A549 (cell line): ENCODE measurements around the gene ARID3A. TPM values are rescaled to one million over a fixed set of nuclear protein-coding genes. Genes with fewer than 3 reads are reported as not detected.

Experiments used
- ATAC-seq, 2 experiments: fragments of 200-7000 bp in 1 of 2; fragments of >200 bp in 1 of 2; cut with Nextera tagmentation in 1 of 2; cut with Tn5 transposase in 1 of 2; 3 replicates each; pipeline versions ENCODE4 v1.8.0 to v1.9.1; 2018 to 2020; ENCODE audit warnings: mild to moderate bottlenecking in 1 of 2, moderate library complexity in 1 of 2
- CTCF ChIA-PET: fragments of 300-600 bp; sonication (Branson Sonifier 250); formaldehyde crosslinking; extraction: SDS; loops from one replicate; lab custom pipeline; 2021; ENCODE audit warnings: antibody characterized with exemption, inconsistent platforms; lab: Yijun Ruan, JAX
- POLR2A ChIA-PET: fragments of 350-600 bp; formaldehyde crosslinking; extraction: SDS; loops from one replicate; lab custom pipeline; 2021; ENCODE audit warnings: antibody characterized with exemption, inconsistent platforms; lab: Yijun Ruan, JAX
- DNase-seq, 2 experiments: peaks; one replicate each; pipeline versions ENCODE4 v3.0.0 to v3.0.0-alpha.2; 2011 to 2016; ENCODE audit warnings: low read depth in 1 of 2, low spot score in 1 of 2
- FAIRE-seq: peaks from 2 replicates; lab custom pipeline; 2011; peaks lifted over from hg19 to GRCh38; lab: Jason Lieb, UNC
- H3K27ac ChIP-seq, 2 experiments: fragments of >200 bp; sonication (Bioruptor Twin); formaldehyde crosslinking; 3 replicates each; pipeline ENCODE4 v1.5.1; 2016 to 2017
- H3K4me1 ChIP-seq: fragments of >200 bp; sonication (Bioruptor Twin); formaldehyde crosslinking; 3 replicates; pipeline ENCODE4 v1.6.1; 2016
- H3K4me2 ChIP-seq: fragments of >200 bp; sonication (Bioruptor Twin); formaldehyde crosslinking; 3 replicates; pipeline ENCODE4 v1.6.1; 2016
- H3K4me3 ChIP-seq: fragments of >200 bp; sonication (Bioruptor Twin); formaldehyde crosslinking; 3 replicates; pipeline ENCODE4 v1.5.1; 2016
- H3K9me3 ChIP-seq: fragments of >200 bp; sonication (Bioruptor Twin); formaldehyde crosslinking; 3 replicates; pipeline ENCODE4 v1.6.1; 2016
- ATOH8 ChIP-seq: fragments of 250-450 bp; sonication (Bioruptor Pico); IDR thresholded peaks from 2 replicates; pipeline ENCODE4 v1.5.0; 2020; ENCODE audit warnings: low read depth, mild to moderate bottlenecking, moderate library complexity
- CBX2 ChIP-seq: fragments of 200-600 bp; sonication (generic); IDR thresholded peaks from 2 replicates; pipeline ENCODE4 v1.6.1; 2016; ENCODE audit warnings: low read depth, mild to moderate bottlenecking, borderline replicate concordance
- CHD4 ChIP-seq: fragments of 200-600 bp; sonication (generic); IDR thresholded peaks from 2 replicates; pipeline ENCODE4 v1.6.1; 2016; ENCODE audit warnings: antibody characterized with exemption, mild to moderate bottlenecking, borderline replicate concordance
- E2F6 ChIP-seq: IDR thresholded peaks from 2 replicates; pipeline ENCODE4 v1.6.1; 2012; ENCODE audit warnings: low read depth, borderline replicate concordance
- EHMT2 ChIP-seq: fragments of 200-600 bp; sonication (generic); IDR thresholded peaks from 2 replicates; pipeline ENCODE4 v1.6.1; 2016; ENCODE audit warnings: antibody characterized with exemption, low read depth, mild to moderate bottlenecking, moderate library complexity
- FOSB ChIP-seq: fragments of 250-450 bp; sonication (Bioruptor Pico); IDR thresholded peaks from 2 replicates; pipeline ENCODE4 v1.5.0; 2020; ENCODE audit warnings: mild to moderate bottlenecking, moderate library complexity
- HEYL ChIP-seq: fragments of 250-450 bp; sonication (Bioruptor Pico); IDR thresholded peaks from 2 replicates; pipeline ENCODE4 v1.8.0; 2021; ENCODE audit warnings: mild to moderate bottlenecking, moderate library complexity
- HOXB5 ChIP-seq: fragments of 250-450 bp; sonication (Bioruptor Pico); IDR thresholded peaks from 2 replicates; pipeline ENCODE4 v1.5.0; 2020; ENCODE audit warnings: mild to moderate bottlenecking, moderate library complexity
- JUN ChIP-seq, 2 experiments: fragments of >200 bp; sonication (Bioruptor Twin); formaldehyde crosslinking; IDR thresholded peaks; 2 replicates in 1 of 2; 3 replicates in 1 of 2; pipeline ENCODE4 v1.6.1; 2016 to 2017
- JUNB ChIP-seq: fragments of >200 bp; sonication (Bioruptor Twin); formaldehyde crosslinking; IDR thresholded peaks from 2 replicates; pipeline ENCODE4 v1.6.1; 2016
- KDM1A ChIP-seq: fragments of 200-600 bp; sonication (generic); IDR thresholded peaks from 2 replicates; pipeline ENCODE4 v1.6.1; 2016; ENCODE audit warnings: low read depth, mild to moderate bottlenecking
- KDM5A ChIP-seq: fragments of 200-600 bp; sonication (generic); IDR thresholded peaks from 2 replicates; pipeline ENCODE4 v1.6.1; 2016; ENCODE audit warnings: antibody characterized with exemption, mild to moderate bottlenecking
- NPAS2 ChIP-seq: fragments of 250-450 bp; sonication (Bioruptor Pico); IDR thresholded peaks from 2 replicates; pipeline ENCODE4 v1.8.0; 2022; ENCODE audit warnings: mild to moderate bottlenecking, moderate library complexity, borderline replicate concordance
- PHF8 ChIP-seq: fragments of 200-600 bp; sonication (generic); IDR thresholded peaks from 2 replicates; pipeline ENCODE4 v1.6.1; 2016; ENCODE audit warnings: low read depth, mild to moderate bottlenecking, antibody characterized with exemption, moderate library complexity, borderline replicate concordance
- RAD21 ChIP-seq, 2 experiments: fragments of >200 bp in 1 of 2; sonication (Bioruptor Twin) in 1 of 2; formaldehyde crosslinking in 1 of 2; IDR thresholded peaks in 1 of 2; conservative IDR thresholded peaks in 1 of 2; 2 replicates in 1 of 2; 3 replicates in 1 of 2; pipeline ENCODE4 v1.6.1; 2012 to 2018; ENCODE audit warnings: inconsistent platforms in 1 of 2
- RNF2 ChIP-seq: fragments of 200-600 bp; sonication (generic); IDR thresholded peaks from 2 replicates; pipeline ENCODE4 v1.6.1; 2016; ENCODE audit warnings: low read depth, mild to moderate bottlenecking, antibody characterized with exemption, moderate library complexity, borderline replicate concordance
- TFCP2L1 ChIP-seq: fragments of 250-450 bp; sonication (Bioruptor Pico); IDR thresholded peaks from 2 replicates; pipeline ENCODE4 v1.5.0; 2021; ENCODE audit warnings: mild to moderate bottlenecking
- TP53 ChIP-seq: fragments of 250-450 bp; sonication (Bioruptor Pico); IDR thresholded peaks from 2 replicates; pipeline ENCODE4 v1.5.0; 2021; ENCODE audit warnings: mild to moderate bottlenecking, moderate library complexity
- USF2 ChIP-seq: fragments of 450-650 bp; IDR thresholded peaks from 2 replicates; pipeline ENCODE4 v1.6.1; 2014; ENCODE audit warnings: antibody characterized with exemption
- WGBS: methylation state at CpG from one replicate; pipeline ENCODE4 v1.1.6; 2017; ENCODE audit errors: missing lambda C conversion rate; 5-methylcytosine and 5-hydroxymethylcytosine counted together
- polyA plus RNA-seq, 4 experiments: library from polyadenylated mRNA; depleted of rRNA in 3 of 4; stranded (reverse); fragments of >200 nt; fragmentation: RNase III in 1 of 4; extraction: RNeasy Plus Mini Kit Qiagen cat#74134 plus additional on column Dnase treatment in 1 of 4; gene quantifications; 2 replicates in 3 of 4; 3 replicates in 1 of 4; pipeline ENCODE4 v1.2.3, GENCODE V29; 2011 to 2017
- TF ChIP-seq, protein P1 (sequence below): fragments of 150-350 bp; IDR thresholded peaks from 2 replicates; pipeline ENCODE4 v1.6.1; 2014; ENCODE audit warnings: low read depth, mild to moderate bottlenecking, low read length
- TF ChIP-seq, protein P2 (sequence below): fragments of 200-600 bp; sonication (generic); IDR thresholded peaks from 2 replicates; pipeline ENCODE4 v1.6.1; 2016; ENCODE audit warnings: antibody characterized with exemption, mild to moderate bottlenecking, moderate library complexity
- TF ChIP-seq, protein P3 (sequence below): fragments of >200 bp; sonication (Bioruptor Twin); formaldehyde crosslinking; IDR thresholded peaks from 2 replicates; pipeline ENCODE4 v1.6.1; 2016

ARID3A gene
- polyA plus RNA-seq, 2 of the 4 experiments (the other 2 are of a cell fraction) = 3.3 to 6.1 TPM

DNA sequence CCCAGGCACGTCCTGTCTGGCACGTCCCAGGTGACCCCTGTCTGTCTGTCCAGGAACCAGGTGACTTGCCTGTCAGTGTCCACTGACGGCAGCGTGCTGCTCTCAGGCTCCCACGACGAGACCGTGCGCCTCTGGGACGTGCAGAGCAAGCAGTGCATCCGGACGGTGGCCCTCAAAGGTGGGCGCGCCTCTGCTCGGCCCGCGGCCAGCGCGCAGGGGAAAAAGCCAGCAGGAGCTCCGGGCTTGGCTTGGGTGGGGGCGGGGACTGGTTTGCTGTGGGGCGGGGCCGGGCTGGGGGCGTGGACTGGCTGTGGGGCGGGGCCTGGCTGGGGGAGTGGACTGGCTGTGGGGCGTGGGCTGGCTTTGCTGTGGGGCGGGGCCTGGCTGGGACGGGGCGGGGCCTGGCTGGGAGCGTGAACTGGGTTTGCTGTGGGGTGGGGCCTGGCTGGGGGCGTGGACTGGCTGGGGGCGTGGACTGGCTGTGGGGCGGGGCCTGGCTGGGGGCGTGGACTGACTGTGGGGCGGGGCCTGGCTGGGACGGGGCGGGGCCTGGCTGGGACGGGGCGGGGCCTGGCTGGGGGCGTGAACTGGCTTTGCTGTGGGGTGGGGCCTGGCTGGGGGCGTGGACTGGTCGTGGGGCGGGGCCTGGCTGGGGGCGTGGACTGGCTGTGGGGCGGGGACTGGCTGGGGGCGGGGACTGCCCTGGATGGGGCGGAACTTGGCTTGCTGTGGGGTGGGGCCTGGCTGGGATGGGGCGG is 65.5 kb downstream of the ARID3A start:
- DNase-seq (peak in 1 of 2 experiments; percentile 75), ATAC-seq (peak; percentile 10 to 19; a peak in 3 of 6 replicates), FAIRE-seq (no peak)
- H3K4me1 ChIP-seq = peaks cover 7% of the 10 kb centered on the region; the same call in 2 of the 3 replicates
- TF ChIP-seq, protein P1, sequence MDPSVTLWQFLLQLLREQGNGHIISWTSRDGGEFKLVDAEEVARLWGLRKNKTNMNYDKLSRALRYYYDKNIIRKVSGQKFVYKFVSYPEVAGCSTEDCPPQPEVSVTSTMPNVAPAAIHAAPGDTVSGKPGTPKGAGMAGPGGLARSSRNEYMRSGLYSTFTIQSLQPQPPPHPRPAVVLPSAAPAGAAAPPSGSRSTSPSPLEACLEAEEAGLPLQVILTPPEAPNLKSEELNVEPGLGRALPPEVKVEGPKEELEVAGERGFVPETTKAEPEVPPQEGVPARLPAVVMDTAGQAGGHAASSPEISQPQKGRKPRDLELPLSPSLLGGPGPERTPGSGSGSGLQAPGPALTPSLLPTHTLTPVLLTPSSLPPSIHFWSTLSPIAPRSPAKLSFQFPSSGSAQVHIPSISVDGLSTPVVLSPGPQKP = no peak
- TF ChIP-seq USF2 = no peak
- TF ChIP-seq TP53 (CRISPR knock-in tag) = no peak
- TF ChIP-seq KDM1A = no peak
- no peak for TF ChIP-seq CHD4
- no peak for TF ChIP-seq EHMT2
- TF ChIP-seq HEYL (CRISPR knock-in tag) = no peak
- TF ChIP-seq, protein P2, sequence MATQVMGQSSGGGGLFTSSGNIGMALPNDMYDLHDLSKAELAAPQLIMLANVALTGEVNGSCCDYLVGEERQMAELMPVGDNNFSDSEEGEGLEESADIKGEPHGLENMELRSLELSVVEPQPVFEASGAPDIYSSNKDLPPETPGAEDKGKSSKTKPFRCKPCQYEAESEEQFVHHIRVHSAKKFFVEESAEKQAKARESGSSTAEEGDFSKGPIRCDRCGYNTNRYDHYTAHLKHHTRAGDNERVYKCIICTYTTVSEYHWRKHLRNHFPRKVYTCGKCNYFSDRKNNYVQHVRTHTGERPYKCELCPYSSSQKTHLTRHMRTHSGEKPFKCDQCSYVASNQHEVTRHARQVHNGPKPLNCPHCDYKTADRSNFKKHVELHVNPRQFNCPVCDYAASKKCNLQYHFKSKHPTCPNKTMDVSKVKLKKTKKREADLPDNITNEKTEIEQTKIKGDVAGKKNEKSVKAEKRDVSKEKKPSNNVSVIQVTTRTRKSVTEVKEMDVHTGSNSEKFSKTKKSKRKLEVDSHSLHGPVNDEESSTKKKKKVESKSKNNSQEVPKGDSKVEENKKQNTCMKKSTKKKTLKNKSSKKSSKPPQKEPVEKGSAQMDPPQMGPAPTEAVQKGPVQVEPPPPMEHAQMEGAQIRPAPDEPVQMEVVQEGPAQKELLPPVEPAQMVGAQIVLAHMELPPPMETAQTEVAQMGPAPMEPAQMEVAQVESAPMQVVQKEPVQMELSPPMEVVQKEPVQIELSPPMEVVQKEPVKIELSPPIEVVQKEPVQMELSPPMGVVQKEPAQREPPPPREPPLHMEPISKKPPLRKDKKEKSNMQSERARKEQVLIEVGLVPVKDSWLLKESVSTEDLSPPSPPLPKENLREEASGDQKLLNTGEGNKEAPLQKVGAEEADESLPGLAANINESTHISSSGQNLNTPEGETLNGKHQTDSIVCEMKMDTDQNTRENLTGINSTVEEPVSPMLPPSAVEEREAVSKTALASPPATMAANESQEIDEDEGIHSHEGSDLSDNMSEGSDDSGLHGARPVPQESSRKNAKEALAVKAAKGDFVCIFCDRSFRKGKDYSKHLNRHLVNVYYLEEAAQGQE = no peak
- no peak for TF ChIP-seq FOSB (CRISPR knock-in tag)
- no peak for TF ChIP-seq PHF8
- TF ChIP-seq KDM5A = no peak
- TF ChIP-seq ATOH8 = no peak
- ChIA-PET CTCF (interaction anchor here (1.4 kb wide), 2 partner anchors 9 to 69 kb away, joined by 3 to 5 read pairs; no protein-coding TSS in a partner anchor), POLR2A (no interaction called here)
- no peak overlapping the region for H3K4me2 ChIP-seq
- no peaks in the 10 kb centered on the region for H3K9me3 ChIP-seq
- H3K4me3 ChIP-seq = no peak overlapping the region
- no CpG with 5 or more reads among the region's 47 CpGs for WGBS
- no peak overlapping the region for H3K27ac ChIP-seq

GRCh38 chr19:991932-992669 is 66.3 kb downstream of the ARID3A start:
- 91% methylated on average over 24 of the region's 42 CpGs for WGBS
- no peak for ATAC-seq
- no peak for TF ChIP-seq JUN (IDR thresholded peaks at IDR 0.05)
- TF ChIP-seq, protein P2 = no peak
- no peak for TF ChIP-seq RNF2
- no peak for TF ChIP-seq TP53 (CRISPR knock-in tag)
- TF ChIP-seq JUNB = no peak
- TF ChIP-seq TFCP2L1 (CRISPR knock-in tag) = no peak
- no peak for TF ChIP-seq NPAS2 (CRISPR knock-in tag)
- TF ChIP-seq, protein P3, sequence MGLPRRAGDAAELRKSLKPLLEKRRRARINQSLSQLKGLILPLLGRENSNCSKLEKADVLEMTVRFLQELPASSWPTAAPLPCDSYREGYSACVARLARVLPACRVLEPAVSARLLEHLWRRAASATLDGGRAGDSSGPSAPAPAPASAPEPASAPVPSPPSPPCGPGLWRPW = no peak
- TF ChIP-seq CBX2 = no peak
- no peak for TF ChIP-seq E2F6
- no peak for TF ChIP-seq FOSB (CRISPR knock-in tag)
- TF ChIP-seq HOXB5 (CRISPR knock-in tag) = no peak
- TF ChIP-seq RAD21 (conservative IDR thresholded peaks at IDR 0.05 in 1 of 2, IDR thresholded peaks at IDR 0.05 in 1 of 2) = no peak

More at GRCh38 chr19:991932-992669, 66.3 kb downstream of the ARID3A start:
- Histone ChIP-seq H3K27ac (no peak overlapping the region), H3K4me3 (no peak overlapping the region), H3K9me3 (no peaks in the 10 kb centered on the region), H3K4me2 (no peak overlapping the region), H3K4me1 (peaks cover 11% of the 10 kb centered on the region; the same call in 2 of the 3 replicates)
- POLR2A ChIA-PET = no interaction called here
- CTCF ChIA-PET = no interaction called here
- no peak for FAIRE-seq
- no peak for DNase-seq
